ENCODE measurements around the gene DAPK3.

- no peak for TF ChIP-seq PKNOX1 (IDR thresholded peaks at IDR 0.05)
- no peak for TF ChIP-seq ARNT (IDR thresholded peaks at IDR 0.05)
- no peak for TF ChIP-seq SP1 (IDR thresholded peaks at IDR 0.05)
- no peak for TF ChIP-seq BHLHE40 (IDR thresholded peaks at IDR 0.05; ENCODE audit: borderline replicate concordance)
- TF ChIP-seq NFRKB (IDR thresholded peaks at IDR 0.05): no peak
- no peak for TF ChIP-seq TARDBP (IDR thresholded peaks at IDR 0.05)
Observed at GRCh38 chr19:3976495-3977241, 5.8 kb upstream of the DAPK3 start.
